NOMO-1 treated with dmso at 0.1 percent for 144 hours (cell line): ENCODE results near the gene ATXN7.

ENCODE experiments used
- DNase-seq: peaks from one replicate; lab custom pipeline; 2025; ENCODE audit not compliant: unreplicated experiment; lab: John Stamatoyannopoulos, UW

The ATXN7 gene

GRCh38 chr3:63864008-63864964 lies 619 bp downstream of the ATXN7 start:
- peak; percentile 14 for DNase-seq

GRCh38 chr3:63864965-63865327 lies 1.3 kb downstream of the ATXN7 start:
- no peak for DNase-seq

GRCh38 chr3:63867225-63867624 lies 3.6 kb downstream of the ATXN7 start:
- DNase-seq: no peak

GRCh38 chr3:63869940-63870614 lies 6.4 kb downstream of the ATXN7 start:
- no peak for DNase-seq

- DNase-seq: no peak
Observed at GRCh38 chr3:63870615-63871005, 6.9 kb downstream of the ATXN7 start.

- no peak for DNase-seq
Observed at GRCh38 chr3:63872135-63872924, 8.7 kb downstream of the ATXN7 start.

- DNase-seq: no peak
Observed at GRCh38 chr3:63874769-63875168, 11.1 kb downstream of the ATXN7 start.

- no peak for DNase-seq
Observed at GRCh38 chr3:63875510-63875909, 11.8 kb downstream of the ATXN7 start.

- no peak for DNase-seq
Observed at GRCh38 chr3:63876260-63876659, 12.6 kb downstream of the ATXN7 start.

GRCh38 chr3:63877737-63878393 lies 14.2 kb downstream of the ATXN7 start:
- DNase-seq: no peak

- no peak for DNase-seq
Observed at GRCh38 chr3:63878394-63879060, 14.9 kb downstream of the ATXN7 start.

GRCh38 chr3:63880653-63881052 lies 17.0 kb downstream of the ATXN7 start:
- DNase-seq: no peak

- DNase-seq: no peak
Observed at GRCh38 chr3:63886858-63887257, 23.2 kb downstream of the ATXN7 start.

GRCh38 chr3:63891518-63891917 lies 27.9 kb downstream of the ATXN7 start:
- no peak for DNase-seq

GRCh38 chr3:63892773-63893352 lies 29.2 kb downstream of the ATXN7 start:
- no peak for DNase-seq

- DNase-seq: no peak
Observed at GRCh38 chr3:63895422-63896189, 31.9 kb downstream of the ATXN7 start.

- DNase-seq: no peak
Observed at GRCh38 chr3:63896332-63897030, 32.8 kb downstream of the ATXN7 start.

- no peak for DNase-seq
Observed at GRCh38 chr3:63900010-63900409, 36.3 kb downstream of the ATXN7 start.

- DNase-seq: no peak
Observed at GRCh38 chr3:63900459-63900858, 36.8 kb downstream of the ATXN7 start.
